Measurements from ENCODE around the gene PPM1M.
"Not testable (repeated sequence)": the region's sequence is repeated elsewhere in the genome, so short reads cannot be mapped to it uniquely, and the experiment has no call there.

The PPM1M gene

GRCh38 chr3:52279596-52279995 lies 34.0 kb downstream of the PPM1M start:
- DNase-seq: no peak

GRCh38 chr3:52280050-52280461 lies 34.5 kb downstream of the PPM1M start:
- DNase-seq: no peak

GRCh38 chr3:52281981-52282801 lies 36.6 kb downstream of the PPM1M start:
- DNase-seq: no peak

GRCh38 chr3:52283306-52283705 lies 37.7 kb downstream of the PPM1M start:
- DNase-seq: no peak

GRCh38 chr3:52284051-52284450 lies 38.5 kb downstream of the PPM1M start:
- DNase-seq: not testable (repeated sequence)

- DNase-seq: no peak
These were observed 41.2 kb downstream of the PPM1M start for GRCh38 chr3:52286777-52287110.

GRCh38 chr3:52288674-52289073 lies 43.1 kb downstream of the PPM1M start:
- DNase-seq: no peak

- DNase-seq: no peak
These were observed 43.8 kb downstream of the PPM1M start for GRCh38 chr3:52289338-52289746.

- no peak for DNase-seq
These were observed 44.4 kb downstream of the PPM1M start for GRCh38 chr3:52289747-52290595.

GRCh38 chr3:52290596-52291507 lies 45.3 kb downstream of the PPM1M start:
- DNase-seq: no peak

- no peak for DNase-seq
These were observed 46.1 kb downstream of the PPM1M start for GRCh38 chr3:52291508-52292181.

GRCh38 chr3:52292247-52293065 lies 46.9 kb downstream of the PPM1M start:
- no peak for DNase-seq

- no peak for DNase-seq
These were observed 48.1 kb downstream of the PPM1M start for GRCh38 chr3:52293491-52294319.

- no peak for DNase-seq
These were observed 49.0 kb downstream of the PPM1M start for GRCh38 chr3:52294320-52295150.

GRCh38 chr3:52295671-52296208 lies 50.2 kb downstream of the PPM1M start:
- DNase-seq: no peak

- DNase-seq: no peak
These were observed 51.9 kb downstream of the PPM1M start for GRCh38 chr3:52297242-52298148.

GRCh38 chr3:52298149-52299098 lies 52.9 kb downstream of the PPM1M start:
- DNase-seq: no peak

Measured in activated gamma-delta T cell (primary cell).